ENCODE data around the gene NQO2. TPM values are rescaled to one million over a fixed set of nuclear protein-coding genes. Genes with fewer than 3 reads are reported as not detected.

The NQO2 gene
- total and polyA plus RNA-seq, 2 of the 13 experiments (the other 11 are each of a cell fraction or from before 2014, with no cell fraction given): 32.2 to 56.5 TPM

- intact Hi-C loops (cut with micrococcal nuclease; ENCODE audit: unreplicated experiment) (loop anchor here (1.0 to 10.0 kb wide), 3 partner anchors 21 to 1458 kb away; partner anchors contain the start of gene NQO2), in situ Hi-C loops (cut with HindIII; ENCODE audit: extremely low pct_ligation_motif_present, low pct_unique_long_range_greater_than_20kb) (loop anchor here (5.0 kb wide), 2 partner anchors 56 to 101 kb away; partner anchors contain the start of gene NQO2)
- H3K79me2 ChIP-seq (ENCODE audit: insufficient read depth, low read length): no peaks in the 10 kb centered on the region
- CTCF ChIA-PET (ENCODE audit: low intra/inter-chr PET ratio, low total read pairs): interaction anchor here (1.0 to 1.9 kb wide), 3 partner anchors 52 to 55 kb away, joined by 4 to 9 read pairs (median 6); partner anchors contain the start of gene NQO2
- H3K27ac ChIP-seq (ENCODE audit: extremely low read length, insufficient read depth, low read length): peak overlapping the region; percentile 85
- peak overlapping the region; percentile 67 for H3K9ac ChIP-seq (ENCODE audit: insufficient read depth, low read depth, low read length)
- peak; percentile 23 for FAIRE-seq
- 2% methylated on average over 11 of the region's 11 CpGs for WGBS (ENCODE audit: low lambda C conversion rate)
- H3K27me3 ChIP-seq (ENCODE audit: control insufficient read depth in 1 of 2, insufficient read depth in 2 of 2, low read length in 2 of 2): peaks cover 0 to 30% of the 10 kb centered on the region in 2 experiments; a peak in 2 of 5 replicates
- H3K4me3 ChIP-seq (replicated peaks in 1 of 3; ENCODE audit: insufficient read depth in 1 of 3, low read depth in 2 of 3, low read length in 3 of 3): peak overlapping the region; percentile 57 to 80 (median 72)
- H3K36me3 ChIP-seq (replicated peaks in 1 of 2; ENCODE audit: control insufficient read depth in 1 of 2, insufficient read depth in 2 of 2, low read length in 2 of 2): no peaks in the 10 kb centered on the region
- no peaks in the 10 kb centered on the region for H4K20me1 ChIP-seq (ENCODE audit: insufficient read depth, low read length)
- peak overlapping the region; percentile 13 for H2AFZ ChIP-seq (ENCODE audit: low read length)
- ATAC-seq: no peak
- peak; percentile 89 for DNase-seq (ENCODE audit: low spot score)
- no TSS peak for BruUV-seq (replicated peaks)
- peak overlapping the region; percentile 88 for H3K4me2 ChIP-seq (ENCODE audit: low read depth, low read length)
- POLR2A ChIA-PET: interaction anchor here (0.6 to 3.3 kb wide), 19 partner anchors 11 to 968 kb away, joined by 3 to 122 read pairs (median 5); partner anchors contain the start of genes NQO2, PSMG4, RIPK1 and SERPINB1
- peaks cover 46% of the 10 kb centered on the region for H3K4me1 ChIP-seq (ENCODE audit: insufficient read depth, low read length)
- H3K9me3 ChIP-seq (ENCODE audit: low read length): no peaks in the 10 kb centered on the region
- TF ChIP-seq ZMYM4 (CRISPR knock-in tag; IDR thresholded peaks at IDR 0.05) (no peak), ZNF350 (CRISPR knock-in tag; IDR thresholded peaks at IDR 0.05; ENCODE audit: borderline replicate concordance, low read depth) (0 out of 2 replicates have a peak, but pooled peaks have one; percentile 8), ZNF619 (CRISPR knock-in tag; IDR thresholded peaks at IDR 0.05) (no peak), ZNF383 (CRISPR knock-in tag; IDR thresholded peaks at IDR 0.05; ENCODE audit: borderline replicate concordance) (peak; percentile 85; the same call in 1 of the 2 replicates), ZNF607 (CRISPR knock-in tag; IDR thresholded peaks at IDR 0.05; ENCODE audit: borderline replicate concordance) (no peak), FOXO1 (CRISPR knock-in tag; IDR thresholded peaks at IDR 0.05) (no peak), MIER2 (CRISPR knock-in tag; IDR thresholded peaks at IDR 0.05) (0 out of 2 replicates have a peak, but pooled peaks have one; percentile 42), NR0B2 (CRISPR knock-in tag; IDR thresholded peaks at IDR 0.05) (no peak), RFX5 (IDR thresholded peaks at IDR 0.05; ENCODE audit: low read depth, low read length) (no peak), HOXA5 (CRISPR knock-in tag; IDR thresholded peaks at IDR 0.05) (0 out of 2 replicates have a peak, but pooled peaks have one; percentile 43), ZBTB39 (CRISPR knock-in tag; IDR thresholded peaks at IDR 0.05) (peak; percentile 94; the same call in 1 of the 2 replicates), ZNF24 (IDR thresholded peaks at IDR 0.05) (no peak), ETV5 (CRISPR knock-in tag; IDR thresholded peaks at IDR 0.05; ENCODE audit: borderline replicate concordance) (peak; percentile 67; the same call in 1 of the 2 replicates), BRF2 (CRISPR knock-in tag; IDR thresholded peaks at IDR 0.05) (no peak), ZNF530 (CRISPR knock-in tag; IDR thresholded peaks at IDR 0.05; ENCODE audit: low read depth) (0 out of 2 replicates have a peak, but pooled peaks have one; percentile 47)
- TF ChIP-seq, protein P1, sequence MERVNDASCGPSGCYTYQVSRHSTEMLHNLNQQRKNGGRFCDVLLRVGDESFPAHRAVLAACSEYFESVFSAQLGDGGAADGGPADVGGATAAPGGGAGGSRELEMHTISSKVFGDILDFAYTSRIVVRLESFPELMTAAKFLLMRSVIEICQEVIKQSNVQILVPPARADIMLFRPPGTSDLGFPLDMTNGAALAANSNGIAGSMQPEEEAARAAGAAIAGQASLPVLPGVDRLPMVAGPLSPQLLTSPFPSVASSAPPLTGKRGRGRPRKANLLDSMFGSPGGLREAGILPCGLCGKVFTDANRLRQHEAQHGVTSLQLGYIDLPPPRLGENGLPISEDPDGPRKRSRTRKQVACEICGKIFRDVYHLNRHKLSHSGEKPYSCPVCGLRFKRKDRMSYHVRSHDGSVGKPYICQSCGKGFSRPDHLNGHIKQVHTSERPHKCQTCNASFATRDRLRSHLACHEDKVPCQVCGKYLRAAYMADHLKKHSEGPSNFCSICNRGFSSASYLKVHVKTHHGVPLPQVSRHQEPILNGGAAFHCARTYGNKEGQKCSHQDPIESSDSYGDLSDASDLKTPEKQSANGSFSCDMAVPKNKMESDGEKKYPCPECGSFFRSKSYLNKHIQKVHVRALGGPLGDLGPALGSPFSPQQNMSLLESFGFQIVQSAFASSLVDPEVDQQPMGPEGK (CRISPR knock-in tag; IDR thresholded peaks at IDR 0.05): peak; percentile 68
- TF ChIP-seq, protein P2, sequence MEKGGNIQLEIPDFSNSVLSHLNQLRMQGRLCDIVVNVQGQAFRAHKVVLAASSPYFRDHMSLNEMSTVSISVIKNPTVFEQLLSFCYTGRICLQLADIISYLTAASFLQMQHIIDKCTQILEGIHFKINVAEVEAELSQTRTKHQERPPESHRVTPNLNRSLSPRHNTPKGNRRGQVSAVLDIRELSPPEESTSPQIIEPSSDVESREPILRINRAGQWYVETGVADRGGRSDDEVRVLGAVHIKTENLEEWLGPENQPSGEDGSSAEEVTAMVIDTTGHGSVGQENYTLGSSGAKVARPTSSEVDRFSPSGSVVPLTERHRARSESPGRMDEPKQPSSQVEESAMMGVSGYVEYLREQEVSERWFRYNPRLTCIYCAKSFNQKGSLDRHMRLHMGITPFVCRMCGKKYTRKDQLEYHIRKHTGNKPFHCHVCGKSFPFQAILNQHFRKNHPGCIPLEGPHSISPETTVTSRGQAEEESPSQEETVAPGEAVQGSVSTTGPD (CRISPR knock-in tag; IDR thresholded peaks at IDR 0.05): peak; percentile 75; the same call in 1 of the 2 replicates
These were observed 53.5 kb downstream of the NQO2 start for GRCh38 chr6:3053231-3053508.
